ENCODE results near the gene PDS5A.

GRCh38 chr4:39850727-39851126, 127.0 kb downstream of the PDS5A start:
- TF ChIP-seq POLR2A (IDR thresholded peaks at IDR 0.05) (no peak), CTCF (IDR thresholded peaks at IDR 0.05) (no peak)

Measured in vagina (tissue), 2 donors.